Measurements from ENCODE around the gene ACP5.

DNA sequence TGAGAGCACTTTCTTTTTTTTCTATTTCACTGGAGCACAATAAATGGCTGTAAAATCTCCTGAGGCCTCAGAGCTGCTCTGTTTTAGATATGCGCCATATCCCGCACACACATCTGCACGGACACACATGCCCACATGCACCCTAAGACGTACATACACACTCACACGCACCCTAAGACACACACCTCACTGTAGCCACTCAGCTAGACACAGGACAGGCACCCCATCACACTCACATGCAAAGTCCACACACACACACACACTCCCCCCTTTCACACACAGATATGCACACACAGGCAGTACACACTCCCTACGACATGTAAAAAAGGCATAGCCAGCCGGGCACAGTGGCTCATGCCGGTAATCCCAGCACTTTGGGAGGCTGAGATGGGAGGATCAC is 27.2 kb downstream of the ACP5 start:
- TF ChIP-seq, protein P1, sequence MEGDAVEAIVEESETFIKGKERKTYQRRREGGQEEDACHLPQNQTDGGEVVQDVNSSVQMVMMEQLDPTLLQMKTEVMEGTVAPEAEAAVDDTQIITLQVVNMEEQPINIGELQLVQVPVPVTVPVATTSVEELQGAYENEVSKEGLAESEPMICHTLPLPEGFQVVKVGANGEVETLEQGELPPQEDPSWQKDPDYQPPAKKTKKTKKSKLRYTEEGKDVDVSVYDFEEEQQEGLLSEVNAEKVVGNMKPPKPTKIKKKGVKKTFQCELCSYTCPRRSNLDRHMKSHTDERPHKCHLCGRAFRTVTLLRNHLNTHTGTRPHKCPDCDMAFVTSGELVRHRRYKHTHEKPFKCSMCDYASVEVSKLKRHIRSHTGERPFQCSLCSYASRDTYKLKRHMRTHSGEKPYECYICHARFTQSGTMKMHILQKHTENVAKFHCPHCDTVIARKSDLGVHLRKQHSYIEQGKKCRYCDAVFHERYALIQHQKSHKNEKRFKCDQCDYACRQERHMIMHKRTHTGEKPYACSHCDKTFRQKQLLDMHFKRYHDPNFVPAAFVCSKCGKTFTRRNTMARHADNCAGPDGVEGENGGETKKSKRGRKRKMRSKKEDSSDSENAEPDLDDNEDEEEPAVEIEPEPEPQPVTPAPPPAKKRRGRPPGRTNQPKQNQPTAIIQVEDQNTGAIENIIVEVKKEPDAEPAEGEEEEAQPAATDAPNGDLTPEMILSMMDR (IDR thresholded peaks at IDR 0.05; ENCODE audit: low read length) = no peak
- TF ChIP-seq EZH2 (optimal IDR thresholded peaks at IDR 0.05; ENCODE audit: low read depth, low read length) = no peak

Data from MM.1S (cell line).